Keratinocyte (primary cell): Measurements from ENCODE around the gene FBXO41. TPM values are rescaled to one million over a fixed set of nuclear protein-coding genes. Genes with fewer than 3 reads are reported as not detected.

Experiments
- DNase-seq: peaks from one replicate; pipeline ENCODE4 v3.0.0-alpha.2; 2011; ENCODE audit warnings: low read depth, missing footprints, low spot score
- FAIRE-seq: peaks from 2 replicates; lab custom pipeline; 2011; peaks lifted over from hg19 to GRCh38; lab: Jason Lieb, UNC
- H2AFZ ChIP-seq: 2 replicates; pipeline ENCODE4 v1.6.0; 2012; ENCODE audit warnings: low read length, control low read depth, inconsistent platforms; ENCODE audit not compliant: control insufficient read depth
- H3K27ac ChIP-seq: 2 replicates; pipeline ENCODE4 v1.5.1; 2011; ENCODE audit warnings: low read length; ENCODE audit not compliant: control insufficient read depth, insufficient read depth
- H3K27me3 ChIP-seq: 3 replicates; pipeline ENCODE4 v1.6.0; 2011; ENCODE audit warnings: low read length; ENCODE audit not compliant: control insufficient read depth, insufficient read depth; ENCODE audit errors: extremely low read depth
- H3K36me3 ChIP-seq, 2 experiments: 2 replicates in 1 of 2; 3 replicates in 1 of 2; pipeline ENCODE4 v1.5.1; 2011; ENCODE audit warnings: low read length in 2 of 2, mild to moderate bottlenecking in 1 of 2; ENCODE audit not compliant: control insufficient read depth in 2 of 2, insufficient read depth in 2 of 2; ENCODE audit errors: extremely low read depth in 1 of 2
- H3K4me1 ChIP-seq: 3 replicates; pipeline ENCODE4 v1.5.1; 2011; ENCODE audit warnings: low read length; ENCODE audit not compliant: control insufficient read depth, insufficient read depth; ENCODE audit errors: extremely low read depth
- H3K4me2 ChIP-seq: 3 replicates; pipeline ENCODE4 v1.6.0; 2011; ENCODE audit warnings: low read depth, low read length; ENCODE audit not compliant: control insufficient read depth, insufficient read depth; ENCODE audit errors: extremely low read depth
- H3K4me3 ChIP-seq, 3 experiments: fragments of 200-600 bp in 1 of 3; sonication (generic) in 1 of 3; 2 replicates in 2 of 3; 3 replicates in 1 of 3; pipeline ENCODE4 v1.5.1; 2011 to 2016; ENCODE audit warnings: low read length in 3 of 3, mild to moderate bottlenecking in 3 of 3, control low read depth in 2 of 3, inconsistent platforms in 1 of 3, low read depth in 1 of 3, mixed read lengths in 1 of 3, mixed run types in 1 of 3, moderate library complexity in 1 of 3; ENCODE audit not compliant: control insufficient read depth in 2 of 3, insufficient read depth in 2 of 3; ENCODE audit errors: extremely low read depth in 1 of 3
- H3K79me2 ChIP-seq: 2 replicates; pipeline ENCODE4 v1.6.0; 2012; ENCODE audit warnings: low read length; ENCODE audit not compliant: control insufficient read depth, insufficient read depth
- H3K9ac ChIP-seq: 3 replicates; pipeline ENCODE4 v1.6.0; 2011; ENCODE audit warnings: low read length; ENCODE audit not compliant: control insufficient read depth, insufficient read depth; ENCODE audit errors: extremely low read depth
- H3K9me1 ChIP-seq: 3 replicates; pipeline ENCODE4 v1.6.0; 2011; ENCODE audit warnings: low read length; ENCODE audit not compliant: control insufficient read depth, insufficient read depth; ENCODE audit errors: extremely low read depth
- H3K9me3 ChIP-seq: 2 replicates; pipeline ENCODE4 v1.5.1; 2012; ENCODE audit warnings: low read depth, low read length; ENCODE audit not compliant: control insufficient read depth
- H4K20me1 ChIP-seq: 3 replicates; pipeline ENCODE4 v1.6.0; 2011; ENCODE audit warnings: low read length; ENCODE audit not compliant: control insufficient read depth, insufficient read depth; ENCODE audit errors: extremely low read depth
- EZH2 ChIP-seq: IDR thresholded peaks from one replicate; pipeline ENCODE4 v1.6.1; 2012; ENCODE audit warnings: inconsistent platforms, mild to moderate bottlenecking, low read length, moderate library complexity
- dilution Hi-C: fragments of 300-500 bp; cut with MboI; formaldehyde crosslinking; loops from one replicate; pipeline ENCODE4 v1.7.0; 2020; ENCODE audit warnings: low sequenced_read_pairs; ENCODE audit not compliant: extremely low pct_ligation_motif_present
- polyA plus RNA-seq, 5 experiments: library from polyadenylated mRNA; depleted of rRNA in 3 of 5; stranded (reverse) in 3 of 5; stranded (forward) in 1 of 5; unstranded in 1 of 5; fragments of >200 nt; gene quantifications; 1 replicate in 1 of 5; 2 replicates in 3 of 5; 3 replicates in 1 of 5; pipeline versions ENCODE4 v1.2.1 to v1.2.3, GENCODE V29; 2011 to 2012; ENCODE audit warnings: missing spikeins in 2 of 5, low read depth in 1 of 5, low replicate concordance in 1 of 5
- TF ChIP-seq, protein P1 (sequence below), 3 experiments: IDR thresholded peaks in 1 of 3; conservative IDR thresholded peaks in 1 of 3; optimal IDR thresholded peaks in 1 of 3; 2 replicates in 2 of 3; 3 replicates in 1 of 3; pipeline versions ENCODE3 to v1.5.1; 2011; ENCODE audit warnings: low read length in 3 of 3, mild to moderate bottlenecking in 3 of 3, moderate library complexity in 2 of 3, control low read depth in 1 of 3, inconsistent platforms in 1 of 3; ENCODE audit not compliant: insufficient read depth in 2 of 3; ENCODE audit errors: extremely low read depth in 1 of 3

FBXO41 gene
- polyA plus RNA-seq, 1 donor (not counting 4 experiments of a cell fraction or from before 2014, with no cell fraction given), result 4.1 TPM

GRCh38 chr2:73258913-73259215 is 25.4 kb downstream of the FBXO41 start:
- peaks cover 9 to 10% of the 10 kb centered on the region in 2 experiments for H3K36me3 ChIP-seq
- H3K9ac ChIP-seq, result no peak overlapping the region
- H2AFZ ChIP-seq, result no peak overlapping the region
- H4K20me1 ChIP-seq, result no peaks in the 10 kb centered on the region
- peaks cover 20% of the 10 kb centered on the region for H3K4me1 ChIP-seq
- dilution Hi-C loops, result no loop called here
- TF ChIP-seq EZH2, result no peak
- TF ChIP-seq, protein P1, sequence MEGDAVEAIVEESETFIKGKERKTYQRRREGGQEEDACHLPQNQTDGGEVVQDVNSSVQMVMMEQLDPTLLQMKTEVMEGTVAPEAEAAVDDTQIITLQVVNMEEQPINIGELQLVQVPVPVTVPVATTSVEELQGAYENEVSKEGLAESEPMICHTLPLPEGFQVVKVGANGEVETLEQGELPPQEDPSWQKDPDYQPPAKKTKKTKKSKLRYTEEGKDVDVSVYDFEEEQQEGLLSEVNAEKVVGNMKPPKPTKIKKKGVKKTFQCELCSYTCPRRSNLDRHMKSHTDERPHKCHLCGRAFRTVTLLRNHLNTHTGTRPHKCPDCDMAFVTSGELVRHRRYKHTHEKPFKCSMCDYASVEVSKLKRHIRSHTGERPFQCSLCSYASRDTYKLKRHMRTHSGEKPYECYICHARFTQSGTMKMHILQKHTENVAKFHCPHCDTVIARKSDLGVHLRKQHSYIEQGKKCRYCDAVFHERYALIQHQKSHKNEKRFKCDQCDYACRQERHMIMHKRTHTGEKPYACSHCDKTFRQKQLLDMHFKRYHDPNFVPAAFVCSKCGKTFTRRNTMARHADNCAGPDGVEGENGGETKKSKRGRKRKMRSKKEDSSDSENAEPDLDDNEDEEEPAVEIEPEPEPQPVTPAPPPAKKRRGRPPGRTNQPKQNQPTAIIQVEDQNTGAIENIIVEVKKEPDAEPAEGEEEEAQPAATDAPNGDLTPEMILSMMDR (optimal IDR thresholded peaks at IDR 0.05 in 1 of 3, IDR thresholded peaks at IDR 0.05 in 1 of 3, conservative IDR thresholded peaks at IDR 0.05 in 1 of 3; ENCODE audit: extremely low read depth in 1 of 3, insufficient read depth in 2 of 3, low read length in 3 of 3), result no peak
- no peak overlapping the region for H3K4me2 ChIP-seq
- no peak for DNase-seq
- no peak for FAIRE-seq
- H3K9me1 ChIP-seq, result no peaks in the 10 kb centered on the region
- H3K4me3 ChIP-seq, result no peak overlapping the region
- H3K27ac ChIP-seq, result no peak overlapping the region
- no peaks in the 10 kb centered on the region for H3K9me3 ChIP-seq
- H3K27me3 ChIP-seq, result no peaks in the 10 kb centered on the region
- no peaks in the 10 kb centered on the region for H3K79me2 ChIP-seq

DNA sequence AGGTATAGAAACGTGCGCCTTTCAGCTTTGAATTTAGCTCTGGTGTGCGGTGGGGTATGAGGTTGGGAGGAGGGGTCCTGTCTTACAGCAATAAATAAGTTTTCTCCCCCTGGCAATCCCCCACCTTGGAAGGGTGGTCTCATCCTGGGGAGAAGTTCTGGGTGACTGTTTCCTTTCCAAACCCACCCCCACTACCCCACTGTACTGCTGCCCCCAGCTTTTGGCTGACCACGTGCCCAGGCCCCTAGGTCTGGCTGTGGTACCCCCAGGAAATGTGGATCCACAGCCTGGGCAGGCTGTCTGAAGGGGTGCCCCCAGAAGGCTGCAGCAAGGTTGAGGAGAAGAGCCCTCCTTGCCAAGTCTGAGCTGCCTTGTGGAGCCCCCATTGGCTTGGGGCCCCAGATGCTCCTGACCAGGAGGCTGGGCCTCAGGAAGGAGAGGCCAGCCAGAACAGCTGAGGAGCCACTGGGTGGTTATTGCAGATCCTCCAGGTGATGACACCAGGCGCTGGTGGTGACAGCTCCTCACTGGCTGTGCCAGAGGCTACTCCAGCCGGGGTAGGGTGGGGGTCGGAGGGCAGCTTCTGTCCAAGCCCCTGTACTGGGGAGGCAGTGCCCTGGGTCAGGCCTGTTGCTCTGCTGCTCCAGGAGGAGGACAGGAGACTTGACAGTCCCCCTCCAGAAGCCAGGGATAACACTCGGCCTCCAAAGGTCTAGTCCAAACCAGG is 25.9 kb downstream of the FBXO41 start:
- H3K36me3 ChIP-seq, result peaks cover 8 to 15% of the 10 kb centered on the region in 2 experiments
- FAIRE-seq (no peak), DNase-seq (no peak)
- no peaks in the 10 kb centered on the region for H4K20me1 ChIP-seq
- no peaks in the 10 kb centered on the region for H3K27me3 ChIP-seq
- no peak overlapping the region for H3K27ac ChIP-seq
- no peak overlapping the region for H2AFZ ChIP-seq
- H3K4me2 ChIP-seq, result no peak overlapping the region
- no peak overlapping the region for H3K9ac ChIP-seq
- peaks cover 3% of the 10 kb centered on the region for H3K9me1 ChIP-seq
- TF ChIP-seq, protein P1 (optimal IDR thresholded peaks at IDR 0.05 in 1 of 3, IDR thresholded peaks at IDR 0.05 in 1 of 3, conservative IDR thresholded peaks at IDR 0.05 in 1 of 3; ENCODE audit: extremely low read depth in 1 of 3, insufficient read depth in 2 of 3, low read length in 3 of 3), result no peak
- TF ChIP-seq EZH2, result no peak
- peaks cover 25% of the 10 kb centered on the region for H3K4me1 ChIP-seq
- no peaks in the 10 kb centered on the region for H3K79me2 ChIP-seq
- dilution Hi-C loops, result no loop called here
- H3K4me3 ChIP-seq, result no peak overlapping the region
- H3K9me3 ChIP-seq, result no peaks in the 10 kb centered on the region
